Epithelial cell of proximal tubule (primary cell): ENCODE measurements around the gene RBM15. TPM values are rescaled to one million over a fixed set of nuclear protein-coding genes. Genes with fewer than 3 reads are reported as not detected.

Source experiments
- DNase-seq: peaks from one replicate; pipeline ENCODE4 v3.0.0-alpha.2; 2011; ENCODE audit warnings: low read depth
- H3K4me3 ChIP-seq: 2 replicates; pipeline ENCODE4 v1.5.1; 2011; ENCODE audit warnings: low read depth, mild to moderate bottlenecking, low read length
- total RNA-seq: library from RNA; depleted of rRNA; stranded (reverse); fragments of >200 nt; gene quantifications from 2 replicates; pipeline ENCODE4 v1.2.3, GENCODE V29; 2015
- TF ChIP-seq, protein P1 (sequence below): conservative IDR thresholded peaks from 2 replicates; pipeline ENCODE4 v1.5.1; 2012; ENCODE audit warnings: low read depth, mild to moderate bottlenecking, low read length

The RBM15 gene
- total RNA-seq, 1 donor from 2014 or later: 19.9 TPM

GRCh38 chr1:110393691-110394492, 54.7 kb downstream of the RBM15 start:
- H3K4me3 ChIP-seq: peak overlapping the region; percentile 11
- DNase-seq: peak; percentile 99
- TF ChIP-seq, protein P1, sequence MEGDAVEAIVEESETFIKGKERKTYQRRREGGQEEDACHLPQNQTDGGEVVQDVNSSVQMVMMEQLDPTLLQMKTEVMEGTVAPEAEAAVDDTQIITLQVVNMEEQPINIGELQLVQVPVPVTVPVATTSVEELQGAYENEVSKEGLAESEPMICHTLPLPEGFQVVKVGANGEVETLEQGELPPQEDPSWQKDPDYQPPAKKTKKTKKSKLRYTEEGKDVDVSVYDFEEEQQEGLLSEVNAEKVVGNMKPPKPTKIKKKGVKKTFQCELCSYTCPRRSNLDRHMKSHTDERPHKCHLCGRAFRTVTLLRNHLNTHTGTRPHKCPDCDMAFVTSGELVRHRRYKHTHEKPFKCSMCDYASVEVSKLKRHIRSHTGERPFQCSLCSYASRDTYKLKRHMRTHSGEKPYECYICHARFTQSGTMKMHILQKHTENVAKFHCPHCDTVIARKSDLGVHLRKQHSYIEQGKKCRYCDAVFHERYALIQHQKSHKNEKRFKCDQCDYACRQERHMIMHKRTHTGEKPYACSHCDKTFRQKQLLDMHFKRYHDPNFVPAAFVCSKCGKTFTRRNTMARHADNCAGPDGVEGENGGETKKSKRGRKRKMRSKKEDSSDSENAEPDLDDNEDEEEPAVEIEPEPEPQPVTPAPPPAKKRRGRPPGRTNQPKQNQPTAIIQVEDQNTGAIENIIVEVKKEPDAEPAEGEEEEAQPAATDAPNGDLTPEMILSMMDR: no peak

GRCh38 chr1:110394493-110394820, 55.3 kb downstream of the RBM15 start:
- peak overlapping the region; percentile 11 for H3K4me3 ChIP-seq
- TF ChIP-seq, protein P1: no peak
- DNase-seq: no peak

Other genes starting within 250 kb of the RBM15 start
- gene UBL4B, start 226.9 kb upstream of the RBM15 start, total RNA-seq: not detected in 2 replicates
- gene SLC6A17, start 188.9 kb upstream of the RBM15 start, total RNA-seq: 0.35 and 0.43 TPM in 2 replicates
- gene KCNC4, start 129.1 kb upstream of the RBM15 start, total RNA-seq: 2.1 and 4.2 TPM in 2 replicates
- 9.2 and 12.4 TPM in 2 replicates for gene SLC16A4, start 51.6 kb downstream of the RBM15 start, total RNA-seq
- gene LAMTOR5, start 68.3 kb downstream of the RBM15 start, total RNA-seq: 181 and 206 TPM in 2 replicates
- not detected in 2 replicates for gene PROK1, start 111.8 kb downstream of the RBM15 start, total RNA-seq
- gene KCNA10, start 179.8 kb downstream of the RBM15 start, total RNA-seq: not detected in 2 replicates